ENCODE results near the gene ABCC3. TPM values are rescaled to one million over a fixed set of nuclear protein-coding genes. Genes with fewer than 3 reads are reported as not detected.

ABCC3 gene
- total RNA-seq, 1 experiment from 2014 or later, result 66.2 TPM

DNA sequence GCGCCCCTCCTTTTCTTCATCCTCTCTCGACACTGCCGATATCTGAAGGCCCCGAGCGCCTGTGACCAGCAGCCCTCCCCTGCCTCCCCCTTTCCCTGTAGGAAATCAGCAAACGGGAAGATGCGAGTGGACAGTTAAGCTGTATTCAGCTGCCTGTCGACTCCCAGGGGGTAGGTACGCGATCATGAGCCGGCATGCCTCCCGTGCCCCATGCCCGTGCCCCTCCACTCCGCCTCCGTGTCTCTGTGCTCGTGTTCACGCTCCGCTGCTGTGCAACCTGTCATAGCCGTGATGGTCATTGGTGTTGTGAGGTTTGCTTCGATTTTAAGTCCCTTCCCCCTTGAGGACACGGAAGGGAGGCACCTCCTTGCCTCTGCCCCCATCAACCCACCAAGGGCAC lies 39.8 kb upstream of the ABCC3 start (continued):
- TF ChIP-seq JUND (IDR thresholded peaks at IDR 0.05), result no peak
- TF ChIP-seq, protein P1, sequence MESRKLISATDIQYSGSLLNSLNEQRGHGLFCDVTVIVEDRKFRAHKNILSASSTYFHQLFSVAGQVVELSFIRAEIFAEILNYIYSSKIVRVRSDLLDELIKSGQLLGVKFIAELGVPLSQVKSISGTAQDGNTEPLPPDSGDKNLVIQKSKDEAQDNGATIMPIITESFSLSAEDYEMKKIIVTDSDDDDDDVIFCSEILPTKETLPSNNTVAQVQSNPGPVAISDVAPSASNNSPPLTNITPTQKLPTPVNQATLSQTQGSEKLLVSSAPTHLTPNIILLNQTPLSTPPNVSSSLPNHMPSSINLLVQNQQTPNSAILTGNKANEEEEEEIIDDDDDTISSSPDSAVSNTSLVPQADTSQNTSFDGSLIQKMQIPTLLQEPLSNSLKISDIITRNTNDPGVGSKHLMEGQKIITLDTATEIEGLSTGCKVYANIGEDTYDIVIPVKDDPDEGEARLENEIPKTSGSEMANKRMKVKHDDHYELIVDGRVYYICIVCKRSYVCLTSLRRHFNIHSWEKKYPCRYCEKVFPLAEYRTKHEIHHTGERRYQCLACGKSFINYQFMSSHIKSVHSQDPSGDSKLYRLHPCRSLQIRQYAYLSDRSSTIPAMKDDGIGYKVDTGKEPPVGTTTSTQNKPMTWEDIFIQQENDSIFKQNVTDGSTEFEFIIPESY (IDR thresholded peaks at IDR 0.05; ENCODE audit: extremely low read depth, insufficient replicate concordance, low read length), result no peak

DNA sequence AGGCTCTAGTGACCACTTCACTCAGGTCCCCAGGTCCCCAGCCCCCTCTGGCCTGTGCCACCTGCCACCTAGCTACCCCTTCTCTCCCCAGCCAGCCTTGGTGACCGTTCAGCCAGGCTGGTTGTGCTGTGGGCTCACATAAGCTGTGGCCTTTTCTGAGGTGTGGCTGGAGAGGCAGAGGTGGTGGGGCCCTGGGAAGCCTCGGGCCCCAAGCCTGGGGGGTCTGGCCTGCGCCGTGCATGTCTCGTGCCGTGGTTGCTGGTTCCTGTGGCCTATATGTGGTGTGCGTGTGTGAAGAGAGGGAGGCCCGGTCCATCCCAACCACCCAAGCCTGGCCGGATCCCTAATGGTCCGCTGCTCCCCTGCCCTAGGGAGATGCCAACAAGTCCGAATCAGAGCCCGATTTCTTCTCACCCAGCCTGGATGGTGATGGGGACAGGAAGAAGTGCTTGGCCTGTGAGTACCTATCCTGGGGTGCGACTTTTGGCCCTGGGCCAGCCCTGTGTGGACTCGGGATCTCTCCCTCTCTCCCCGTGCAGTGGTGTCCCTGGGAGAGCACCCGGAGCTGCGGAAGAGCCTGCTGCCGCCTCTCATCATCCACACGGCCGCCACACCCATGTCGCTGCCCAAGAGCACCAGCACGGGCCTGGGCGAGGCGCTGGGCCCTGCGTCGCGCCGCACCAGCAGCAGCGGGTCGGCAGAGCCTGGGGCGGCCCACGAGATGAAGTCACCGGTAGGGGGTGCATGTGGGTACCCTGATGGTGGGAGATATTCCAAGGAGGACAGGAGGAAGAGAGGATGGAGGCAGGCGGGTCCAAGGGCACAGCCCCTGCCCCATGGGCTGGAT lies 38.3 kb upstream of the ABCC3 start:
- Histone ChIP-seq H3K27me3 (ENCODE audit: insufficient read depth, low read length) (no peaks in the 10 kb centered on the region), H3K9me3 (ENCODE audit: control insufficient read depth in 1 of 2, insufficient read depth in 1 of 2, low read depth in 1 of 2, low read length in 2 of 2) (no peaks in the 10 kb centered on the region), H3K4me2 (ENCODE audit: low read length) (no peak overlapping the region), H3K27ac (ENCODE audit: low read depth, low read length) (no peak overlapping the region), H3K9me2 (ENCODE audit: insufficient read depth) (no peaks in the 10 kb centered on the region), H3K4me3 (replicated peaks in 1 of 2; ENCODE audit: low read depth in 1 of 2, low read length in 2 of 2) (no peak overlapping the region), H2AFZ (ENCODE audit: low read depth, low read length, poor library complexity, severe bottlenecking) (no peak overlapping the region), H3K79me2 (ENCODE audit: insufficient read depth, low read length) (no peaks in the 10 kb centered on the region), H4K20me1 (ENCODE audit: insufficient read depth) (no peaks in the 10 kb centered on the region), H3K36me3 (ENCODE audit: control insufficient read depth in 1 of 2, insufficient read depth in 2 of 2, low read length in 2 of 2) (no peaks in the 10 kb centered on the region), H3K9ac (ENCODE audit: low read length) (no peak overlapping the region), H3K4me1 (ENCODE audit: control insufficient read depth in 1 of 2, insufficient read depth in 2 of 2, low read length in 2 of 2) (no peaks in the 10 kb centered on the region)
- no peak for DNase-seq (ENCODE audit: low read depth, low spot score)
- BruUV-seq (replicated peaks), result no TSS peak
- intact Hi-C loops (cut with micrococcal nuclease), result no loop called here
- ATAC-seq, result no peak
- ChIA-PET RAD21 (ENCODE audit: low non-redundant PET in 1 of 2, low total read pairs in 2 of 2, uncharacterized antibody in 2 of 2, unreplicated experiment in 2 of 2) (no interaction called here), CTCF (no interaction called here), POLR2A (no interaction called here)
- TF ChIP-seq, protein P2, sequence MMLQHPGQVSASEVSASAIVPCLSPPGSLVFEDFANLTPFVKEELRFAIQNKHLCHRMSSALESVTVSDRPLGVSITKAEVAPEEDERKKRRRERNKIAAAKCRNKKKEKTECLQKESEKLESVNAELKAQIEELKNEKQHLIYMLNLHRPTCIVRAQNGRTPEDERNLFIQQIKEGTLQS (IDR thresholded peaks at IDR 0.05), result no peak
- TF ChIP-seq POLR2A (IDR thresholded peaks at IDR 0.05; ENCODE audit: borderline replicate concordance, extremely low read depth, insufficient read depth, insufficient read length) (no peak), ZFX (IDR thresholded peaks at IDR 0.05) (no peak), SIN3A (IDR thresholded peaks at IDR 0.05; ENCODE audit: low read depth) (no peak), POLR2AphosphoS5 (IDR thresholded peaks at IDR 0.05; ENCODE audit: low read depth, low read length) (no peak), FOSL1 (IDR thresholded peaks at IDR 0.05; ENCODE audit: low read depth) (no peak), ZNF274 (IDR thresholded peaks at IDR 0.05; ENCODE audit: low read depth, low read length) (no peak), CEBPB (IDR thresholded peaks at IDR 0.05; ENCODE audit: low read depth) (no peak), SRF (IDR thresholded peaks at IDR 0.05; ENCODE audit: low read depth) (no peak), SP1 (IDR thresholded peaks at IDR 0.05; ENCODE audit: low read depth) (no peak), TCF7L2 (IDR thresholded peaks at IDR 0.05; ENCODE audit: borderline replicate concordance, extremely low read depth, insufficient read depth, insufficient read length) (no peak), ELF1 (IDR thresholded peaks at IDR 0.05; ENCODE audit: borderline replicate concordance, low read depth) (no peak), EZH2phosphoT487 (IDR thresholded peaks at IDR 0.05; ENCODE audit: borderline replicate concordance) (no peak), YY1 (IDR thresholded peaks at IDR 0.05; ENCODE audit: extremely low read depth, insufficient replicate concordance, low read depth, low read length) (no peak)
- TF ChIP-seq, protein P1 (IDR thresholded peaks at IDR 0.05; ENCODE audit: extremely low read depth, insufficient replicate concordance, low read length), result no peak
- TF ChIP-seq, protein P3, sequence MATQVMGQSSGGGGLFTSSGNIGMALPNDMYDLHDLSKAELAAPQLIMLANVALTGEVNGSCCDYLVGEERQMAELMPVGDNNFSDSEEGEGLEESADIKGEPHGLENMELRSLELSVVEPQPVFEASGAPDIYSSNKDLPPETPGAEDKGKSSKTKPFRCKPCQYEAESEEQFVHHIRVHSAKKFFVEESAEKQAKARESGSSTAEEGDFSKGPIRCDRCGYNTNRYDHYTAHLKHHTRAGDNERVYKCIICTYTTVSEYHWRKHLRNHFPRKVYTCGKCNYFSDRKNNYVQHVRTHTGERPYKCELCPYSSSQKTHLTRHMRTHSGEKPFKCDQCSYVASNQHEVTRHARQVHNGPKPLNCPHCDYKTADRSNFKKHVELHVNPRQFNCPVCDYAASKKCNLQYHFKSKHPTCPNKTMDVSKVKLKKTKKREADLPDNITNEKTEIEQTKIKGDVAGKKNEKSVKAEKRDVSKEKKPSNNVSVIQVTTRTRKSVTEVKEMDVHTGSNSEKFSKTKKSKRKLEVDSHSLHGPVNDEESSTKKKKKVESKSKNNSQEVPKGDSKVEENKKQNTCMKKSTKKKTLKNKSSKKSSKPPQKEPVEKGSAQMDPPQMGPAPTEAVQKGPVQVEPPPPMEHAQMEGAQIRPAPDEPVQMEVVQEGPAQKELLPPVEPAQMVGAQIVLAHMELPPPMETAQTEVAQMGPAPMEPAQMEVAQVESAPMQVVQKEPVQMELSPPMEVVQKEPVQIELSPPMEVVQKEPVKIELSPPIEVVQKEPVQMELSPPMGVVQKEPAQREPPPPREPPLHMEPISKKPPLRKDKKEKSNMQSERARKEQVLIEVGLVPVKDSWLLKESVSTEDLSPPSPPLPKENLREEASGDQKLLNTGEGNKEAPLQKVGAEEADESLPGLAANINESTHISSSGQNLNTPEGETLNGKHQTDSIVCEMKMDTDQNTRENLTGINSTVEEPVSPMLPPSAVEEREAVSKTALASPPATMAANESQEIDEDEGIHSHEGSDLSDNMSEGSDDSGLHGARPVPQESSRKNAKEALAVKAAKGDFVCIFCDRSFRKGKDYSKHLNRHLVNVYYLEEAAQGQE (IDR thresholded peaks at IDR 0.05; ENCODE audit: low read depth), result no peak
